PC-3 (cell line): ENCODE data around the gene PLEKHO2.

Experiments
- EZH2 ChIP-seq: fragments of 300-600 bp; sonication (generic); IDR thresholded peaks from one replicate; pipeline ENCODE4 v1.6.1; 2017; ENCODE audit warnings: antibody characterized with exemption, mild to moderate bottlenecking, low read length; ENCODE audit not compliant: unreplicated experiment
- EZH2phosphoT487 ChIP-seq: fragments of 300-600 bp; sonication (generic); IDR thresholded peaks from 2 replicates; pipeline ENCODE4 v1.6.1; 2018; ENCODE audit warnings: mild to moderate bottlenecking, antibody characterized with exemption, low read length, borderline replicate concordance
- TF ChIP-seq, protein P1 (sequence below): fragments of 300-600 bp; sonication (generic); conservative IDR thresholded peaks from 2 replicates; pipeline ENCODE4 v1.5.1; 2017; ENCODE audit warnings: antibody characterized with exemption, low read depth, mild to moderate bottlenecking, low read length

DNA sequence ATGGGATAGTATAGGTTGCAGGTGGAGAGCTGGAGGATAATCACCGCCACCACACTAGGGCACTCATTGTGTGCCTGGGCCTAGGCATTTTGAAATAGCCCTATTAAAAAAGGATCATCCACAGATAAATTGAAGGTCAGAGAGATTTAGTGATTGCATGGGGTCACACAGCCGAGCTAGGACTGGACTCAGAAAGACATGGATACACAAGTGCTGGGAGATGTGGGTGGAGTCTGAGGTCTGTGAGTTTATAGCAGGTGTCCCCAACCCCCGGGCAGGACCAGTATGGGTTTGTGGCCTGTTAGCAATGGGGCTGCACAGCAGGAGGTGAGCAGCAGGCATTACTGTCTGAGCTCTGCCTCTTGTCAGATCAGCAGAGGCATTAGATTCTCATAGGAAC, 64.7 kb downstream of the PLEKHO2 start:
- TF ChIP-seq, protein P1, sequence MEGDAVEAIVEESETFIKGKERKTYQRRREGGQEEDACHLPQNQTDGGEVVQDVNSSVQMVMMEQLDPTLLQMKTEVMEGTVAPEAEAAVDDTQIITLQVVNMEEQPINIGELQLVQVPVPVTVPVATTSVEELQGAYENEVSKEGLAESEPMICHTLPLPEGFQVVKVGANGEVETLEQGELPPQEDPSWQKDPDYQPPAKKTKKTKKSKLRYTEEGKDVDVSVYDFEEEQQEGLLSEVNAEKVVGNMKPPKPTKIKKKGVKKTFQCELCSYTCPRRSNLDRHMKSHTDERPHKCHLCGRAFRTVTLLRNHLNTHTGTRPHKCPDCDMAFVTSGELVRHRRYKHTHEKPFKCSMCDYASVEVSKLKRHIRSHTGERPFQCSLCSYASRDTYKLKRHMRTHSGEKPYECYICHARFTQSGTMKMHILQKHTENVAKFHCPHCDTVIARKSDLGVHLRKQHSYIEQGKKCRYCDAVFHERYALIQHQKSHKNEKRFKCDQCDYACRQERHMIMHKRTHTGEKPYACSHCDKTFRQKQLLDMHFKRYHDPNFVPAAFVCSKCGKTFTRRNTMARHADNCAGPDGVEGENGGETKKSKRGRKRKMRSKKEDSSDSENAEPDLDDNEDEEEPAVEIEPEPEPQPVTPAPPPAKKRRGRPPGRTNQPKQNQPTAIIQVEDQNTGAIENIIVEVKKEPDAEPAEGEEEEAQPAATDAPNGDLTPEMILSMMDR, result no peak
- no peak for TF ChIP-seq EZH2
- no peak for TF ChIP-seq EZH2phosphoT487
